ENCODE measurements around the gene ADGRG3. TPM values are rescaled to one million over a fixed set of nuclear protein-coding genes. Genes with fewer than 3 reads are reported as not detected.
A peak's percentile ranks its signal among the peaks of the same experiment; 100 is the strongest.

ADGRG3 gene
- total and polyA plus RNA-seq, 2 experiments from 2014 or later: not detected

DNA sequence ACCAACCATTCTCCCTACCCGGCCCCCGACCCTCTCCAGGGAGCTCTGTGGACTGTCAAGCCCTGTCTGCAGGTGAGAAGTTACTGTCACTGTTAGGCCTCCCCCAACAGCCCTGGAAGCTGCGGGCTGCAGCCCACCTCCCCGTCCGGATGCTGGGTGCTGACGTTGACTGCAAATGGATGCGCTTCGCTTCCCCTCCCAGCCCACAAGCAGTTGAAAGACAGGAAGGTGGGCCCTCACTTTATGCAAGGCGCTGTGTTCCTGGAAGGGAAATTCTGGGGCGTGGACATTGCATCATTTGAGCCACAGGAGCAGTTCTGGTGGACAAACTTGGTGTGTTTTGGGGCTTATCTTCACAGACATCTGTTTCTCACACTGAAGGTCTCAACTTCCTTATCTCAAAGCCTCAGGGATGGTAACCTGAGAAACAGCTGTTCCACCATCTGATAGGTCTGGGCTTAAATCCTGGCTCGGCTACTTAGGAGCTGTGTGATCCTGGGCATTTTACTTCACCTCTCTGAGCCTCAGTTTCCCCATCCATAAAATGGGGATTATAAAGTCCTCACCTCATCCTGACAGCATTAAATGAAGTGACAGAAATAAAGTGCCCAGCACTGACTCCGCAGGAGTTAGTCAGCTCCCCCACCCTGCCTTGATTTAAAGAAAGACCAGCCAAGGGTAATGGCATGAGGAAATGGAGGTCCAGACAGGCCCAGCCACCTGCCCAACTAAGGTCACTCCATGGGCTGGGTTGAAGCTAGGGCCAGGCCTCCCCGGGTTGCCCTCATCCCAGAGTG is 21.9 kb downstream of the ADGRG3 start:
- Histone ChIP-seq H3K27ac (ENCODE audit: low read depth) (no peak overlapping the region), H4K20me1 (replicated peaks; ENCODE audit: insufficient read depth) (no peaks in the 10 kb centered on the region), H3F3A (replicated peaks; ENCODE audit: low read depth) (no peaks in the 10 kb centered on the region), H3K4me3 (no peak overlapping the region), H2AFZ (0 out of 2 replicates have a peak overlapping the region, but pooled peaks have one; percentile 63), H3K9me2 (ENCODE audit: insufficient read depth) (no peaks in the 10 kb centered on the region), H3K79me2 (replicated peaks; ENCODE audit: insufficient read depth) (no peaks in the 10 kb centered on the region), H3K4me1 (ENCODE audit: insufficient read depth) (no peaks in the 10 kb centered on the region), H3K27me3 (ENCODE audit: insufficient read depth) (no peaks in the 10 kb centered on the region), H3K4me2 (no peak overlapping the region), H3K36me3 (ENCODE audit: insufficient read depth) (no peaks in the 10 kb centered on the region)
- Mint-ChIP-seq H3K36me3 (ENCODE audit: low read depth) (no peaks in the 10 kb centered on the region), H3K4me3 (no peak overlapping the region), H3K4me1 (peaks cover 15% of the 10 kb centered on the region), H3K27ac (no peak overlapping the region), H3K9me3 (no peaks in the 10 kb centered on the region), H3K27me3 (ENCODE audit: insufficient read depth, low read depth, poor library complexity) (peaks cover 6% of the 10 kb centered on the region)
- DNase-seq (ENCODE audit: low spot score) (peak; percentile 27), ATAC-seq (no peak; the same call in 2 of the 3 replicates)
- TF ChIP-seq CREB1 (CRISPR knock-in tag; IDR thresholded peaks at IDR 0.05; ENCODE audit: low read depth) (no peak), CTCF (conservative IDR thresholded peaks at IDR 0.05; ENCODE audit: low read depth in 2 of 2) (no peak), EZH2 (IDR thresholded peaks at IDR 0.05; ENCODE audit: low read depth, unreplicated experiment) (no peak)

DNA sequence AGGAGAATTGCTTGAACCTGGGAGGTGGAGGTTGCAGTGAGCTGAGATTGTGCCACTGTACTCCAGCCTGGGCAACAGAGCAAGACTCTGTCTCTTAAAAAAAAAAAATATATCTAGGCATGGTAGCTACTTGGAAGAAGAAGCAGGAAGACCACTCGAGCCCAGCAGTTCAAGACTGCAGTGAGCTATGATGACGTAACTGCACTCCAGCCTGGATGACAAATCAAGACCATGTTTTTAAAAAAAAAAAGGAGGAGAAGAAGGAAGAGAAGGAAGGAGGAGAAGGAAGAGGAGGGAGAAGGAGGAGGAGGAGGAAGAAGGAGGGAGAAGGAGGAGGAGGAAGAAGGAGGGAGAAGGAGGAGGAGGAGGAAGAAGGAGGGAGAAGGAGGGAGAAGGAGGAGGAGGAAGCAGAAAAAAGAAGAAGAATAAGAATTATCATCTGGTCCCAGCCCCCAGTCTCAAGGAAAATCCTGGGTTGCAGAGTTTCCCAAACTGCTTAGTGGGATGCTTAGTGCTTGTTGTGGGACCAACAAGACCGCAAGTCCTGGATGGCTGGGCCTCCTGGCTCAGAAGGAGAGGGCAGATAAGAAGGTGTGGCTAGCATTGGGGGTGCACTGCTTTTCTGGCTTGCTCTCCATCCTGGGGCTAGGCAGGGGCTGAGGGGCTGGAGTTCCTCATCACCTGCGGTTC is 22.8 kb downstream of the ADGRG3 start:
- Histone ChIP-seq H3K79me2 (replicated peaks; ENCODE audit: insufficient read depth) (no peaks in the 10 kb centered on the region), H4K20me1 (replicated peaks; ENCODE audit: insufficient read depth) (no peaks in the 10 kb centered on the region), H3K4me1 (ENCODE audit: insufficient read depth) (no peaks in the 10 kb centered on the region), H3K27ac (ENCODE audit: low read depth) (no peak overlapping the region), H3K27me3 (ENCODE audit: insufficient read depth) (no peaks in the 10 kb centered on the region), H3K4me3 (no peak overlapping the region), H3K36me3 (ENCODE audit: insufficient read depth) (no peaks in the 10 kb centered on the region), H3F3A (replicated peaks; ENCODE audit: low read depth) (no peaks in the 10 kb centered on the region), H3K4me2 (no peak overlapping the region), H2AFZ (no peak overlapping the region), H3K9me2 (ENCODE audit: insufficient read depth) (no peaks in the 10 kb centered on the region)
- Mint-ChIP-seq H3K4me3 (no peak overlapping the region), H3K27me3 (ENCODE audit: insufficient read depth, low read depth, poor library complexity) (peaks cover 6% of the 10 kb centered on the region), H3K36me3 (ENCODE audit: low read depth) (no peaks in the 10 kb centered on the region), H3K4me1 (peaks cover 15% of the 10 kb centered on the region), H3K27ac (no peak overlapping the region), H3K9me3 (no peaks in the 10 kb centered on the region)
- ATAC-seq (no peak), DNase-seq (ENCODE audit: low spot score) (no peak)
- TF ChIP-seq EZH2phosphoT487 (IDR thresholded peaks at IDR 0.05; ENCODE audit: unreplicated experiment) (no peak), STAT1 (IDR thresholded peaks at IDR 0.05; ENCODE audit: unreplicated experiment) (no peak), CTCF (conservative IDR thresholded peaks at IDR 0.05; ENCODE audit: low read depth in 2 of 2) (no peak), CREB1 (CRISPR knock-in tag; IDR thresholded peaks at IDR 0.05; ENCODE audit: low read depth) (no peak), EZH2 (IDR thresholded peaks at IDR 0.05; ENCODE audit: low read depth, unreplicated experiment) (no peak), ZNF331 (CRISPR knock-in tag; IDR thresholded peaks at IDR 0.05; ENCODE audit: low read depth) (no peak)
- TF ChIP-seq, protein P1, sequence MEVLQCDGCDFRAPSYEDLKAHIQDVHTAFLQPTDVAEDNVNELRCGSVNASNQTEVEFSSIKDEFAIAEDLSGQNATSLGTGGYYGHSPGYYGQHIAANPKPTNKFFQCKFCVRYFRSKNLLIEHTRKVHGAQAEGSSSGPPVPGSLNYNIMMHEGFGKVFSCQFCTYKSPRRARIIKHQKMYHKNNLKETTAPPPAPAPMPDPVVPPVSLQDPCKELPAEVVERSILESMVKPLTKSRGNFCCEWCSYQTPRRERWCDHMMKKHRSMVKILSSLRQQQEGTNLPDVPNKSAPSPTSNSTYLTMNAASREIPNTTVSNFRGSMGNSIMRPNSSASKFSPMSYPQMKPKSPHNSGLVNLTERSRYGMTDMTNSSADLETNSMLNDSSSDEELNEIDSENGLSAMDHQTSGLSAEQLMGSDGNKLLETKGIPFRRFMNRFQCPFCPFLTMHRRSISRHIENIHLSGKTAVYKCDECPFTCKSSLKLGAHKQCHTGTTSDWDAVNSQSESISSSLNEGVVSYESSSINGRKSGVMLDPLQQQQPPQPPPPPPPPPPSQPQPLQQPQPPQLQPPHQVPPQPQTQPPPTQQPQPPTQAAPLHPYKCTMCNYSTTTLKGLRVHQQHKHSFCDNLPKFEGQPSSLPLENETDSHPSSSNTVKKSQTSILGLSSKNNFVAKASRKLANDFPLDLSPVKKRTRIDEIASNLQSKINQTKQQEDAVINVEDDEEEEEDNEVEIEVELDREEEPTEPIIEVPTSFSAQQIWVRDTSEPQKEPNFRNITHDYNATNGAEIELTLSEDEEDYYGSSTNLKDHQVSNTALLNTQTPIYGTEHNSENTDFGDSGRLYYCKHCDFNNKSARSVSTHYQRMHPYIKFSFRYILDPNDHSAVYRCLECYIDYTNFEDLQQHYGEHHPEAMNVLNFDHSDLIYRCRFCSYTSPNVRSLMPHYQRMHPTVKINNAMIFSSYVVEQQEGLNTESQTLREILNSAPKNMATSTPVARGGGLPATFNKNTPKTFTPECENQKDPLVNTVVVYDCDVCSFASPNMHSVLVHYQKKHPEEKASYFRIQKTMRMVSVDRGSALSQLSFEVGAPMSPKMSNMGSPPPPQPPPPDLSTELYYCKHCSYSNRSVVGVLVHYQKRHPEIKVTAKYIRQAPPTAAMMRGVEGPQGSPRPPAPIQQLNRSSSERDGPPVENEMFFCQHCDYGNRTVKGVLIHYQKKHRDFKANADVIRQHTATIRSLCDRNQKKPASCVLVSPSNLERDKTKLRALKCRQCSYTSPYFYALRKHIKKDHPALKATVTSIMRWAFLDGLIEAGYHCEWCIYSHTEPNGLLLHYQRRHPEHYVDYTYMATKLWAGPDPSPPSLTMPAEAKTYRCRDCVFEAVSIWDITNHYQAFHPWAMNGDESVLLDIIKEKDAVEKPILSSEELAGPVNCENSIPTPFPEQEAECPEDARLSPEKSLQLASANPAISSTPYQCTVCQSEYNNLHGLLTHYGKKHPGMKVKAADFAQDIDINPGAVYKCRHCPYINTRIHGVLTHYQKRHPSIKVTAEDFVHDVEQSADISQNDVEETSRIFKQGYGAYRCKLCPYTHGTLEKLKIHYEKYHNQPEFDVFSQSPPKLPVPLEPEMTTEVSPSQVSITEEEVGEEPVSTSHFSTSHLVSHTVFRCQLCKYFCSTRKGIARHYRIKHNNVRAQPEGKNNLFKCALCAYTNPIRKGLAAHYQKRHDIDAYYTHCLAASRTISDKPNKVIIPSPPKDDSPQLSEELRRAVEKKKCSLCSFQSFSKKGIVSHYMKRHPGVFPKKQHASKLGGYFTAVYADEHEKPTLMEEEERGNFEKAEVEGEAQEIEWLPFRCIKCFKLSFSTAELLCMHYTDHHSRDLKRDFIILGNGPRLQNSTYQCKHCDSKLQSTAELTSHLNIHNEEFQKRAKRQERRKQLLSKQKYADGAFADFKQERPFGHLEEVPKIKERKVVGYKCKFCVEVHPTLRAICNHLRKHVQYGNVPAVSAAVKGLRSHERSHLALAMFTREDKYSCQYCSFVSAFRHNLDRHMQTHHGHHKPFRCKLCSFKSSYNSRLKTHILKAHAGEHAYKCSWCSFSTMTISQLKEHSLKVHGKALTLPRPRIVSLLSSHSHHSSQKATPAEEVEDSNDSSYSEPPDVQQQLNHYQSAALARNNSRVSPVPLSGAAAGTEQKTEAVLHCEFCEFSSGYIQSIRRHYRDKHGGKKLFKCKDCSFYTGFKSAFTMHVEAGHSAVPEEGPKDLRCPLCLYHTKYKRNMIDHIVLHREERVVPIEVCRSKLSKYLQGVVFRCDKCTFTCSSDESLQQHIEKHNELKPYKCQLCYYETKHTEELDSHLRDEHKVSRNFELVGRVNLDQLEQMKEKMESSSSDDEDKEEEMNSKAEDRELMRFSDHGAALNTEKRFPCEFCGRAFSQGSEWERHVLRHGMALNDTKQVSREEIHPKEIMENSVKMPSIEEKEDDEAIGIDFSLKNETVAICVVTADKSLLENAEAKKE (CRISPR knock-in tag; IDR thresholded peaks at IDR 0.05): no peak

Measured in GM23338 (cell line).